Gastroesophageal sphincter (tissue), 4 donors: Measurements from ENCODE around the gene SLC16A10. TPM values are rescaled to one million over a fixed set of nuclear protein-coding genes. Genes with fewer than 3 reads are reported as not detected.

Experiments used
- ATAC-seq: fragments of 150-250 bp; one replicate; pipeline ENCODE4 v1.9.1; 2016; ENCODE audit warnings: mild to moderate bottlenecking, moderate library complexity
- H3K27ac ChIP-seq, 4 donors: fragments of 200-600 bp; sonication (generic) in 3 of 4; 1 replicate in 3 of 4; 2 replicates in 1 of 4; pipeline ENCODE4 v1.5.1; 2016 to 2019
- H3K27me3 ChIP-seq: fragments of 200-600 bp; sonication (generic); one replicate; pipeline ENCODE4 v1.5.1; 2019
- H3K36me3 ChIP-seq, 2 donors: fragments of 200-600 bp; sonication (generic); one replicate each; pipeline ENCODE4 v1.5.1; 2019; ENCODE audit warnings: control low read depth in 1 of 2
- H3K4me1 ChIP-seq, 3 donors: fragments of 200-600 bp; sonication (generic); 1 replicate in 2 of 3; 2 replicates in 1 of 3; pipeline ENCODE4 v1.5.1; 2016 to 2019; ENCODE audit warnings: control low read depth in 2 of 3
- H3K4me3 ChIP-seq, 2 donors: fragments of 200-600 bp; sonication (generic); one replicate each; pipeline ENCODE4 v1.5.1; 2019; ENCODE audit warnings: mild to moderate bottlenecking in 1 of 2, moderate library complexity in 1 of 2
- H3K9me3 ChIP-seq, 3 donors: fragments of 200-600 bp; sonication (generic); one replicate each; pipeline ENCODE4 v1.5.1; 2017 to 2019; ENCODE audit warnings: control low read depth in 2 of 3
- CTCF ChIP-seq, 4 experiments: fragments of 200-600 bp in 2 of 4; fragments of 450-650 bp in 2 of 4; sonication (generic) in 1 of 4; IDR thresholded peaks; one replicate each; pipeline ENCODE4 v1.5.1; 2017 to 2019; ENCODE audit warnings: antibody characterized with exemption in 4 of 4, mild to moderate bottlenecking in 2 of 4, moderate library complexity in 2 of 4
- EP300 ChIP-seq: sonication (generic); formaldehyde crosslinking; IDR thresholded peaks from one replicate; pipeline ENCODE4 v1.6.1; 2017; ENCODE audit warnings: antibody characterized with exemption, mild to moderate bottlenecking
- POLR2A ChIP-seq, 2 donors: fragments of 450-650 bp; IDR thresholded peaks; one replicate each; pipeline ENCODE4 v1.6.1; 2017; ENCODE audit warnings: antibody characterized with exemption in 2 of 2, mild to moderate bottlenecking in 2 of 2, moderate library complexity in 1 of 2
- POLR2AphosphoS5 ChIP-seq: sonication (generic); formaldehyde crosslinking; IDR thresholded peaks from one replicate; pipeline ENCODE4 v1.6.1; 2017; ENCODE audit warnings: antibody characterized with exemption
- WGBS, 2 donors: methylation state at CpG; one replicate each; pipeline ENCODE4 v1.1.5; 2018; ENCODE audit warnings: low coverage in 1 of 2; 5-methylcytosine and 5-hydroxymethylcytosine counted together
- total RNA-seq, 4 donors: library from RNA; depleted of rRNA; stranded (reverse); fragments of >200 nt; gene quantifications; one replicate each; pipeline ENCODE4 v1.1.0, GENCODE V29; 2016

The SLC16A10 gene
- total RNA-seq, 4 donors from 2014 or later = 0.32 to 4.7 (median 0.93) TPM

- 92 to 100% methylated on average over 2 to 3 of the region's 3 CpGs for WGBS, 2 donors
- H3K9me3 ChIP-seq = peaks cover 0 to 33% (median 0%) of the 10 kb centered on the region in 3 donors
- H3K27me3 ChIP-seq = no peaks in the 10 kb centered on the region
- no peak overlapping the region for H3K27ac ChIP-seq
- peaks cover 7 to 82% of the 10 kb centered on the region in 2 donors for H3K36me3 ChIP-seq
- ATAC-seq = no peak
- H3K4me3 ChIP-seq = no peak overlapping the region
- no peak for TF ChIP-seq EP300
- TF ChIP-seq POLR2A (IDR thresholded peaks at IDR 0.05) = no peak
- TF ChIP-seq POLR2AphosphoS5 = no peak
- TF ChIP-seq CTCF (IDR thresholded peaks at IDR 0.05) = no peak
- H3K4me1 ChIP-seq = no peaks in the 10 kb centered on the region
Measured at GRCh38 chr6:111274593-111275217, 187.4 kb downstream of the SLC16A10 start.

- H3K36me3 ChIP-seq = peaks cover 7 to 85% of the 10 kb centered on the region in 2 donors
- H3K4me3 ChIP-seq = no peak overlapping the region
- peaks cover 0 to 33% (median 0%) of the 10 kb centered on the region in 3 donors for H3K9me3 ChIP-seq
- TF ChIP-seq POLR2A (IDR thresholded peaks at IDR 0.05) (no peak), POLR2AphosphoS5 (no peak), EP300 (no peak), CTCF (IDR thresholded peaks at IDR 0.05) (no peak)
- H3K27me3 ChIP-seq = no peaks in the 10 kb centered on the region
- 93 to 94% methylated on average over 2 of the region's 2 CpGs for WGBS, 2 donors
- ATAC-seq = no peak
- H3K27ac ChIP-seq = no peak overlapping the region
- H3K4me1 ChIP-seq = peaks cover 0 to under 1% (median 0%) of the 10 kb centered on the region in 3 donors
Measured at GRCh38 chr6:111276335-111276734, 189.0 kb downstream of the SLC16A10 start.

GRCh38 chr6:111276736-111277135 is 189.4 kb downstream of the SLC16A10 start:
- Histone ChIP-seq H3K27me3 (no peaks in the 10 kb centered on the region), H3K4me3 (no peak overlapping the region), H3K36me3 (peaks cover 7 to 85% of the 10 kb centered on the region in 2 donors), H3K9me3 (peaks cover 0 to 33% (median 0%) of the 10 kb centered on the region in 3 donors), H3K4me1 (peaks cover 0 to 4% (median 0%) of the 10 kb centered on the region in 3 donors), H3K27ac (no peak overlapping the region)
- TF ChIP-seq CTCF (IDR thresholded peaks at IDR 0.05) = no peak
- TF ChIP-seq POLR2A (IDR thresholded peaks at IDR 0.05) = no peak
- no peak for TF ChIP-seq EP300
- TF ChIP-seq POLR2AphosphoS5 = no peak
- WGBS, 2 donors = 94 to 100% methylated on average over 2 of the region's 3 CpGs
- no peak for ATAC-seq

- 92 to 100% methylated on average over 1 of the region's 1 CpG for WGBS, 2 donors
- H3K4me1 ChIP-seq = peaks cover 0 to 8% (median 0%) of the 10 kb centered on the region in 3 donors
- H3K27me3 ChIP-seq = no peaks in the 10 kb centered on the region
- TF ChIP-seq POLR2AphosphoS5 (no peak), CTCF (IDR thresholded peaks at IDR 0.05) (no peak), EP300 (no peak), POLR2A (IDR thresholded peaks at IDR 0.05) (no peak)
- ATAC-seq = no peak
- H3K9me3 ChIP-seq = peaks cover 0 to 31% (median 0%) of the 10 kb centered on the region in 3 donors
- peaks cover 7 to 76% of the 10 kb centered on the region in 2 donors for H3K36me3 ChIP-seq
- H3K4me3 ChIP-seq = no peak overlapping the region
- H3K27ac ChIP-seq = no peak overlapping the region
Measured at GRCh38 chr6:111277819-111278218, 190.5 kb downstream of the SLC16A10 start.

- Histone ChIP-seq H3K9me3 (peaks cover 0 to 22% (median 0%) of the 10 kb centered on the region in 3 donors), H3K4me1 (peaks cover 0 to 8% (median 0%) of the 10 kb centered on the region in 3 donors), H3K27me3 (no peaks in the 10 kb centered on the region), H3K27ac (no peak overlapping the region), H3K4me3 (no peak overlapping the region), H3K36me3 (peaks cover 7 to 73% of the 10 kb centered on the region in 2 donors)
- 74 to 85% methylated on average over 2 of the region's 2 CpGs for WGBS, 2 donors
- no peak for TF ChIP-seq EP300
- no peak for TF ChIP-seq POLR2AphosphoS5
- TF ChIP-seq POLR2A (IDR thresholded peaks at IDR 0.05) = no peak
- TF ChIP-seq CTCF (IDR thresholded peaks at IDR 0.05) = no peak
- ATAC-seq = no peak
Measured at GRCh38 chr6:111278731-111279130, 191.4 kb downstream of the SLC16A10 start.
